Right lung (tissue), 5 donors: ENCODE measurements around the gene MEAK7. TPM values are rescaled to one million over a fixed set of nuclear protein-coding genes. Genes with fewer than 3 reads are reported as not detected.
A peak's percentile ranks its signal among the peaks of the same experiment; 100 is the strongest.

Experiments
- DNase-seq, 2 donors: peaks; one replicate each; pipeline ENCODE4 v3.0.0-alpha.2; 2013
- polyA plus RNA-seq, 5 donors: library from polyadenylated mRNA; unstranded; fragments of 120-200 nt; gene quantifications; one replicate each; pipeline versions ENCODE4 v1.2.1 to v1.2.3, GENCODE V29; 2013; ENCODE audit warnings: inconsistent platforms in 1 of 5, low replicate concordance in 1 of 5; ENCODE audit not compliant: insufficient read length in 5 of 5, insufficient read depth in 1 of 5

MEAK7 gene
- polyA plus RNA-seq, 5 donors = 17.2 to 22.5 (median 18.2) TPM

GRCh38 chr16:84514295-84514873, 9.9 kb upstream of the MEAK7 start:
- no peak for DNase-seq

DNA sequence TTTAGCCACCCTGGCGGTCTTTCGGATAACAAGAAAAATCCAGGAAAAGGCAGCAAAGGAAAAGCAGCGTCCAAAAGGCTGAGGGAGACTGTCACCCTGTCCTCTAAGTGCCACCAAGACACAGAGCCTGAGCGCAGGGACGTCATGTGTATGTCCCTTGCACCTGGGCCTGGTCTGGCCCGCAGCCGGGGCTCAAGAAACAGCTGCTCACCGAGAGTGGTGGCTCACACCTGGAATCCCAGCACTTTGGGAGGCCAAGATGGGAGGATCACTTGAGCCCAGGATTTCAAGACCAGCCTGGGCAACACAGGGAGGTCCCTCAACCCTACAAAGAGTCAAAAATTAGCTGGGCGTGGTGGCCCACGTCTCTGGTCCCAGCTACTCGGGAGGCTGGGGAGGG, 9.2 kb upstream of the MEAK7 start:
- DNase-seq = no peak

DNA sequence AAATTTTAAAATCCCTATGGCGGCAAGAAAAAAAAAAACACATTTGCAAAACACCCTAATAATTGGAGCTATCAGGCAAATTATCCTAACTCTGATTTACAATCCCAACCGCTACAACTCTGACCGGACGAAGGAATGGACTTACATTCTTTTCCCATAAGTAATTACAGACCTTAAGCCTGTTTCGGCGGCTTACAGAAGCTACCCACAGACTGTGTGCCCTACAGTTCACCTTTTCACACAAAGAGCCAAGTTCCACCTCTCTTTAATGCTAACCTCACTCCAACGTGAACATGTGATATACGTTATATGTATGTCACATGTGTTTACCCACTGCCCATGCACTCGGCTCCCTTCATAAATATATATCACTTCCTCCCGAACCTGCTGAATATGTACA, 8.7 kb upstream of the MEAK7 start:
- DNase-seq = no peak

- no peak for DNase-seq
Observed at GRCh38 chr16:84511831-84512230, 7.4 kb upstream of the MEAK7 start.

- peak; percentile 83 to 88 for DNase-seq
Observed at GRCh38 chr16:84511180-84511800, 6.8 kb upstream of the MEAK7 start.

DNA sequence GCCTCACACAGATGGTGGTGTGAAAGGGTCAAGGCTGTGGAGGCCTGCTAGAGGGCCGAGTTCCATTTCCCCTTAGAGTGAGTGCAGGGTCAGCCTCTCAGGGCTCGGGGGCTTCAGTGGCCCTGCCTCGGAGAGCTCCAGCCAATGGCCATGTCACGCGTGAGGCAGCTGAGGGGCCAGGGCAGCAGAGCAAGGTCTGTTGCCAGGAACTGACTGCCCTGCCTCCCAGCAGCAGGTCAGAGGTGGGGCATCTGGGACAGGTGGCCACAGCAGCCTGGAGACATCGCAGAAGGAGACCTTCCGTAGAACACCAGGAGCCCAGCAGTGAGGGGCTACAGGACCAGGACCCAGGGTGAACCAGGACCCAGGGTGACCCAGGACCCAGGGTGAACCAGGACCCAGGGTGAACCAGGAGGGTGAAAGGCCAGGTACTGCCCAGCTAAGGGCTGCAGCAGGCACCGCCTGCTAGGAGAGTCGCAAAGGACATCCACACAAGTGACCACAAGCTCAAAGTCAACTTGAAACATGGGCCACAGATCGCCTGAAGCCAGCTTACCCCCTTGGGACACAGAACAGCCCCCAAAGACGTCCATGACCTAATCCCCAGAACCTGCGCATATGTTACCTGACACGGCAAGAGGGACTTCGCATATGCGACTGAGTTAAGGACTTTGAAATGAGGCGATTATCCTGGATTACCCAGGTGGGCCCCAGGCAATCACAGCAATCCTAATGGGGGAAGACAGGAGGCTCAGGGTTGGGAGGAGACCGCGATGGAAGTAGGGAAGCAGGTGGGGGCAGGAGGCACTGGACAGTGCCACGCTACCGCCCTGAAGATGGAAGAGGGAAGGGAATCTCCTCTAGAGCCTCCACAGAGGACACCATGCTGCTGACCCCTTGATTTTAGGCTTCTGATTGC, 4.8 kb upstream of the MEAK7 start:
- DNase-seq = no peak

- no peak for DNase-seq
Observed at GRCh38 chr16:84508502-84508901, 4.0 kb upstream of the MEAK7 start.

DNA sequence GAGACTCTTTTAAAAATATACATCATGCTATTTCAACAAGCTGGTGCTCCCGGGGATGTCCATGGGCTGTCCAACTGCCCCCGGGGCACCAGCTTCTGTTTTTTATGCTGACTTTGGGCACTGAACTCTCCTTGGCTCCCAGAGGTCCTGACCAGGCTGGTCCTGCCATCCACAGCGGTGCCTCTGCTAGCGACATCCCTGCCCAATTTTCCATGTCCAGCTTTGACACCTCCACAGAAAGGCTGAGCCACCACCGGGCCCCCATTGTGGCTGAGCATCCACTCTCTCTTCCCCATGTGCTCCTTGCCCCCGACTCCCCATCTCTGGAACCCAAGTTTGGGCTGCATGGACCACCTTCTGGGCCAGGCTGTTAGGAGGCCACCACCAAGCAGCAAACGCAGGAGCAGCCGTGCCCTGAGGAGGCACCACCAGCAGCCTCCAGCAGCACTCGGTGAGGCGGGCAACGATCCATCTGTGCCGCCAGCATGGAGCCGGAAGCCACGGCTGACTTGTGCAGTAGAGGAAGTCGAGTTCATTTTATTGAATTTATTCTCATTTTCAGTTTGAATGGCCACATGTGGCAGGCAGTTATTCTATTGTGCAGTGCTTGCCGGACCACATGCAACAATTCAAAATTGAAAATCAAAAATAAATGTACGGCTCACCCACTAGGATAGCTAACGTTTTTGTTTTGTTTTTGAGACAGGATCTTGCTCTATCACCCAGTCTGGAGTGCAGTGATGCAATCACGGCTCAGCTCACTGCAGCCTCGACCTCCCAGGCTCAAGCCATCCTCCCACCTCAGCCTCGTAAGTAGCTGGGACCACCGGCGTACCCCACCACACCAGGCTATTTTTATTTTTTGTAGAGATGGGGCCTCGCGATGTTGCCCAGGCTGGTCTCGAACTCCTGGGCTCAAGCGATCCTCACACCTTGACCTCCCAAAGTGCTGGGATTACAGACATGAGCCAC, 2.8 kb upstream of the MEAK7 start:
- DNase-seq = no peak

GRCh38 chr16:84505249-84506187, 1.1 kb upstream of the MEAK7 start:
- DNase-seq = no peak

- DNase-seq = no peak
Observed at GRCh38 chr16:84503751-84504395, 586 bp downstream of the MEAK7 start.

GRCh38 chr16:84502581-84502980, 1.9 kb downstream of the MEAK7 start:
- DNase-seq = no peak

- DNase-seq = no peak
Observed at GRCh38 chr16:84502075-84502474, 2.4 kb downstream of the MEAK7 start.

GRCh38 chr16:84501077-84501735, 3.3 kb downstream of the MEAK7 start:
- no peak for DNase-seq

DNA sequence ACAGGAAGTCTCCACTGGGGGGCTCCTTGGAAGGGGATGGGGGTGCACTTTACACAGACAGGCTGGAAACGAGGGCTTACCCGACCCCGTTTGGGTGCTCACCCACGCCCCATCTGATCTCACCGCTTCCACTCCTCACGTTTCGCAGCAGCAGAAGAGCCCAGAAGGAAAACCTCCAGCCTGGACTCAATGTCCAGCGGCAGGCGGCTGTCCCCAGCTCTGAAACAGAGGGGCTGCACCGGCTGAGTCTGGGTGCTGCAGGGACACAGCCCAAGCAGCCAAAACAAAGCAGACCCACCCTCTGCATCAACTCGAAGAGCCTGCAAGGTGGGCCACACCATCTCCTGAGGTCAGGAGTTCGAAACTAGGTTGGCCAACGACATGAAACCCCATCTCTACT, 3.9 kb downstream of the MEAK7 start:
- DNase-seq = no peak

GRCh38 chr16:84499638-84500037, 4.8 kb downstream of the MEAK7 start:
- DNase-seq = no peak

GRCh38 chr16:84498859-84499620, 5.4 kb downstream of the MEAK7 start:
- DNase-seq = no peak

- DNase-seq = no peak
Observed at GRCh38 chr16:84498223-84498610, 6.2 kb downstream of the MEAK7 start.

DNA sequence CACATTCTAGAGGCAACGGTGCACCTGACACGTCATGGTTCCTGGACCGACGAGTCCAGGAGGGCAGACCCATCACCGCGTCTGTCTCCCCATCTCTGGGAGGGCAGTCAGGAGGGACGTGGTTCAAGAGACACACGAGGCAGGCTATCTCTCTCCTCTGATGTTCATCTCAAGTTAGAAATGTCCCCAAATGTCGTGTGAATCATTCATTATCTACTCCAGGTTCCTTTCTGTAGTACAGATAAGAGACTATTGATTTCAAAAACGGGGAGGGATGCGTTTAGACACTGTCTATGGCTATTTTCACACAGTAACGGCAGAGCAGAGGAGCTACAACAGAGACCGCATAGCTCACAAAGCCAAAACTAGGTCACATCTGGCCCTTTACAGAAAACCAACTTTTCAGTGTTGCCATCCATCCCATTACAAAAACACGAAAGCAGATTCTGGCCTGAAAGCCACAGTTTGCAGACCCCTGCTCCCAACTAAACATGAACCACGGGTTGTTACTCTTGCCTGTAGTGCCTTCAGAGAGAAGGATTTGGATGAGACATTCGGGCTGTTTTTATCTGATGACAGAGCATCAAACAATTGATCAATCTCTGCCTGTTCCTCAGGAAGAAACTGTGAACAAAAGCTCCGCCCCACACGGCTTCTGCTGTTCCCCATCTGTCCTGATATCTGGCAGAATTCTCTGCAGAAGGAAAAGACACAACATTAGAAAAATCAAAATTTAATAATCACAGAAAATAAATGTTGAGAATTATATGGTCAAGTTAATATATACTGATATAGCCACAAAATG, 6.8 kb downstream of the MEAK7 start:
- DNase-seq = no peak
